ENCODE measurements around the gene TP53.

Gene TP53

DNA sequence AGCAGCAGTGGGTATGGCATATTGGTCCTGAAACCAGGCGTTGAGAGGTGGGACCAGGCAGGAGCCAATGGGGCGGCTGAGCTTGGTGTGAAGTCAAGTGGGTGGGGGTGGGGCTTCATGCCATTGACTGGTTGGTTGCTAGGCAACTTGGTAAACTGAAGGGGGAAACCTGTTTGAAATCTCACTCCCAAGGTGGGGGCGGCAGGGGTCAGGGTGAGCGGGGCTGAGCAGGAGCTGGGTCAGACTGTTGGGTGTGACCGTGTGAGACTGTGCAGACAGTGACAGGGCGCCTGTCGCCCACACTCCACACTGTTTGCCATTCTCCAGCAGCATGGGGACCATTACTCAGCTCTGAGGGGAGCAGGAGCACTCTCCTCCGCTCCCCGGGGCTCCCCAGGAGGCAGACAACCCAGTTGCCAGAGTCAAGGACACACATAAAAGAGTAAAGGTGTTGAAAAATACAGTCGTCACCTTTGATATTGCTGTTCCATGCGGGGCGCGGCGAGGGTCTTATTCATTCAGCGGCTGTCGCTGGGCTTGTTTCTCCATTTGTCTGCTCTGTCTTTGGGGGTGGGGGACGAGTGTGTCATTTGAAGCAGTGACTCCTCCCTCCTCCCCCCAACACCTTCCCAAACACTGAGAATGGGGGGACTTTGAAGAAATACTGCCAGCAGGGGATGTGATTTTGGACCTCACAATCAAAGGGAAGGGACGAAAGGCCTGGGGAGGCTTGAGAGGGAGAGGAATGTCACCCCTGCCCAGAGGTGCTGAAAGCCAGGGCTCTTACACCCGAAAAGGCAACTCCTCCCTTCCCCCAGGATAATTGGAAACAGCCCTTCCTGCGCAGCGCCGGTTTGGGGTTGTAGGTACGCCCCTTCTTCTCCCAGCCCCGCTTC, 16.5 kb upstream of the TP53 start:
- no peak overlapping the region for H3K4me3 ChIP-seq (replicated peaks; ENCODE audit: insufficient read depth, low read length)
- no peak for TF ChIP-seq CTCF (IDR thresholded peaks at IDR 0.05; ENCODE audit: insufficient read depth, low read length)
- no peak for TF ChIP-seq GABPA (IDR thresholded peaks at IDR 0.05; ENCODE audit: low read depth)
- TF ChIP-seq, protein P1, sequence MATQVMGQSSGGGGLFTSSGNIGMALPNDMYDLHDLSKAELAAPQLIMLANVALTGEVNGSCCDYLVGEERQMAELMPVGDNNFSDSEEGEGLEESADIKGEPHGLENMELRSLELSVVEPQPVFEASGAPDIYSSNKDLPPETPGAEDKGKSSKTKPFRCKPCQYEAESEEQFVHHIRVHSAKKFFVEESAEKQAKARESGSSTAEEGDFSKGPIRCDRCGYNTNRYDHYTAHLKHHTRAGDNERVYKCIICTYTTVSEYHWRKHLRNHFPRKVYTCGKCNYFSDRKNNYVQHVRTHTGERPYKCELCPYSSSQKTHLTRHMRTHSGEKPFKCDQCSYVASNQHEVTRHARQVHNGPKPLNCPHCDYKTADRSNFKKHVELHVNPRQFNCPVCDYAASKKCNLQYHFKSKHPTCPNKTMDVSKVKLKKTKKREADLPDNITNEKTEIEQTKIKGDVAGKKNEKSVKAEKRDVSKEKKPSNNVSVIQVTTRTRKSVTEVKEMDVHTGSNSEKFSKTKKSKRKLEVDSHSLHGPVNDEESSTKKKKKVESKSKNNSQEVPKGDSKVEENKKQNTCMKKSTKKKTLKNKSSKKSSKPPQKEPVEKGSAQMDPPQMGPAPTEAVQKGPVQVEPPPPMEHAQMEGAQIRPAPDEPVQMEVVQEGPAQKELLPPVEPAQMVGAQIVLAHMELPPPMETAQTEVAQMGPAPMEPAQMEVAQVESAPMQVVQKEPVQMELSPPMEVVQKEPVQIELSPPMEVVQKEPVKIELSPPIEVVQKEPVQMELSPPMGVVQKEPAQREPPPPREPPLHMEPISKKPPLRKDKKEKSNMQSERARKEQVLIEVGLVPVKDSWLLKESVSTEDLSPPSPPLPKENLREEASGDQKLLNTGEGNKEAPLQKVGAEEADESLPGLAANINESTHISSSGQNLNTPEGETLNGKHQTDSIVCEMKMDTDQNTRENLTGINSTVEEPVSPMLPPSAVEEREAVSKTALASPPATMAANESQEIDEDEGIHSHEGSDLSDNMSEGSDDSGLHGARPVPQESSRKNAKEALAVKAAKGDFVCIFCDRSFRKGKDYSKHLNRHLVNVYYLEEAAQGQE (IDR thresholded peaks at IDR 0.05; ENCODE audit: insufficient replicate concordance, low read depth), result no peak
- TF ChIP-seq POLR2AphosphoS5 (IDR thresholded peaks at IDR 0.05; ENCODE audit: low read depth), result no peak
- no peak for TF ChIP-seq SPI1 (IDR thresholded peaks at IDR 0.05; ENCODE audit: borderline replicate concordance, low read depth)
- DNase-seq (ENCODE audit: low read depth in 1 of 2, low spot score in 1 of 2), result no peak
- H3K27ac ChIP-seq (replicated peaks), result no peak overlapping the region
- H3K27me3 ChIP-seq (ENCODE audit: insufficient read depth, poor library complexity, severe bottlenecking), result peaks cover 6% of the 10 kb centered on the region

- no peak overlapping the region for H3K4me3 ChIP-seq (replicated peaks; ENCODE audit: insufficient read depth, low read length)
- TF ChIP-seq CTCF (IDR thresholded peaks at IDR 0.05; ENCODE audit: insufficient read depth, low read length) (no peak), POLR2AphosphoS5 (IDR thresholded peaks at IDR 0.05; ENCODE audit: low read depth) (no peak), GABPA (IDR thresholded peaks at IDR 0.05; ENCODE audit: low read depth) (no peak), SPI1 (IDR thresholded peaks at IDR 0.05; ENCODE audit: borderline replicate concordance, low read depth) (no peak)
- TF ChIP-seq, protein P1 (IDR thresholded peaks at IDR 0.05; ENCODE audit: insufficient replicate concordance, low read depth), result no peak
- no peak for DNase-seq (ENCODE audit: low read depth in 1 of 2, low spot score in 1 of 2)
- peaks cover 6% of the 10 kb centered on the region for H3K27me3 ChIP-seq (ENCODE audit: insufficient read depth, poor library complexity, severe bottlenecking)
- no peak overlapping the region for H3K27ac ChIP-seq (replicated peaks)
These were observed 15.5 kb upstream of the TP53 start for GRCh38 chr17:7702776-7703175.

DNA sequence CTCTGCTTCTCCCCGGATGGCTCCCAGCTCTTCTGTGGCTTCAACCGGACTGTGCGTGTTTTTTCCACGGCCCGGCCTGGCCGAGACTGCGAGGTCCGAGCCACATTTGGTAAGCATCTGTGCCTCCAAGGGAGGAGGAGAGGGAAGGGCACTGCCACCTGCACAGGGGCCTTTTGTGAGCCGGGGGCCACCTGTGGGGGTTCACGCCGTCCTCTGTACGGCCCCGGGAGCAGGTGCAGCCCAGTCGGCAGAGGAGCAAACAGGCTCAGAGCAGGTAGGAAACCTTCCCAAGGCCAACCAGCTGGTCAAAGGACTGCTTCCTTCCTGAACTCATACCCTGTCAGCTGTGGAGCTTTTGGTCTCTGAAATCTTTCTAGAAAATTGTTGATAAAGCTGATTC, 14.4 kb upstream of the TP53 start:
- no peak for DNase-seq (ENCODE audit: low read depth in 1 of 2, low spot score in 1 of 2)
- Histone ChIP-seq H3K4me3 (replicated peaks; ENCODE audit: insufficient read depth, low read length) (no peak overlapping the region), H3K27me3 (ENCODE audit: insufficient read depth, poor library complexity, severe bottlenecking) (peaks cover 5% of the 10 kb centered on the region), H3K27ac (replicated peaks) (no peak overlapping the region)
- TF ChIP-seq, protein P1 (IDR thresholded peaks at IDR 0.05; ENCODE audit: insufficient replicate concordance, low read depth), result no peak
- no peak for TF ChIP-seq SPI1 (IDR thresholded peaks at IDR 0.05; ENCODE audit: borderline replicate concordance, low read depth)
- TF ChIP-seq POLR2AphosphoS5 (IDR thresholded peaks at IDR 0.05; ENCODE audit: low read depth), result no peak
- TF ChIP-seq CTCF (IDR thresholded peaks at IDR 0.05; ENCODE audit: insufficient read depth, low read length), result no peak
- TF ChIP-seq GABPA (IDR thresholded peaks at IDR 0.05; ENCODE audit: low read depth), result no peak
